HG03066 (cell line): ENCODE data around the gene TMEM161A.

Experiments used
- ATAC-seq: cut with Tn5 transposase; IDR thresholded peaks from one replicate; pipeline ENCODE4 v1.9.1; 2021; ENCODE audit warnings: low read depth; ENCODE audit not compliant: unreplicated experiment

The TMEM161A gene

DNA sequence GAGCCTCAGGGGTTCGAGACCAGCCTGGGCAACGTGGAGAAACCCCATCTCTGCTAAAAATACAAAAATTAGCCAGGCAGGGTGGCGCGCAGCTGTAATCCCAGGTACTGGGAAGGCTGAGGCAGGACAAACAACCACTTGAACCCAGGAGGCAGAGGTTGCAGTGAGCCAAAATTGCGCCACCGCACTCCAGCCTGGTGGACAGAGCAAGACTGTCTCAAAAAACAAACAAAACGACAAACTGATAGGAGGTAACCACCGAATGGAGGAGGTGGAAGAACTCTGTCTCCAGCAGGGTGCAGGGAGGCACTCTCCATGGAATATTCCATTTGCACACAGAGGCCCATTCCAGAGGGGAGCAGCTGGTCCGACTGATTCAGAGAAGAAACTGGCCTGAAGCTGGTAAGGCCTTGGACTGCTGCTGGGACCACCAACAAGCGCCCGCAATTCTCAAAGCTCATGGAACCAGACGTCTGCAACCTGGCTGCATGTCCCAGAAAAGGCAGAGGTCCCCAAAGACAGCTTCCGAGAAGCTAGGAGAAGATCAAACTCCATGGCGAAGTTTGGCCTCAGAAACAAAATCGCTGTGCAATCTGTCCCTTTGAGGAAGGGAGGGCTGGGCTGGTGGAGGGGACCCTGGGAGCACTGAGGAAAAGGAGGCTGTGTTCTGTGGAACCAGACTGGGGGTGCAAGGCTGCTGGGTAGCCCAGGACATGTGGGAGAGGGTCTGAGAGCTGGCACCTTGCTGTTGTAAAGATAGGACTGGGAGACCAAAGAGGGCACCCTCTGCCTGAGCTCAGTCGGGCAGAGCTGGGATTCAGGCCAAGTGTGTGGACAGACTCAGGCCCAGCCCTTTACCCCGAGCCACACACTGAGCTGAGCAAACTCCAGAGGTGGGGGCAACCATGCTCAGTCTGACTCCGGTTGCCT is 39.3 kb downstream of the TMEM161A start:
- ATAC-seq: no peak

DNA sequence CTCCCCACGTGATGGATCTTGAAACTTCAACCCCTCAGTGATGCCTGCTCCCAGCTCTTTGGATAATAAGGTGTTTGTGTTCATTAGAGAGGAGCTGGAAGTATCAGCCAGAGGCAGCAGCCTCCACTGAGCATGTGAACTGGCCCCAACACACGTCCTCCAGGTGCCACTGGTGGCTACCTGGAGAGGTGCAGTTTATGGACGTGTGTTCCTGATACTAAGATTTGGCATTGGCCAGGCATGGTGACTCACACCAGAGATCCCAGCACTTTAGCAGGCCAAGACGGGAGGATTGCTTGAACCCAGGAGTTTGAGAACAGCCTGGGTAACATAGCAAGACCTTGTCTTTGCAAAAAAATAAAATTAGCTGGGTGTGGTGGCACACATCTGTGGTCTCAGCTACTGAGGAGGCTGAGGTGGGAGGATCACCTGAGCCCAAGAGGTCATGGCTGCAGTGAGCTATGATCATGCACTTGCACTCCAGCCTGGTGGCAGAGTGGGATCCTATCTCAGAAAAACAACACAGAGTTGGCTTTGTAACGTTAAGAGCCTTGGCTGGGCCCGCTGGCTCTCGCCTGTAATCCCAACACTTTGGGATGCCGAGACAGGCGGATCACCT is 40.1 kb downstream of the TMEM161A start:
- ATAC-seq: no peak

DNA sequence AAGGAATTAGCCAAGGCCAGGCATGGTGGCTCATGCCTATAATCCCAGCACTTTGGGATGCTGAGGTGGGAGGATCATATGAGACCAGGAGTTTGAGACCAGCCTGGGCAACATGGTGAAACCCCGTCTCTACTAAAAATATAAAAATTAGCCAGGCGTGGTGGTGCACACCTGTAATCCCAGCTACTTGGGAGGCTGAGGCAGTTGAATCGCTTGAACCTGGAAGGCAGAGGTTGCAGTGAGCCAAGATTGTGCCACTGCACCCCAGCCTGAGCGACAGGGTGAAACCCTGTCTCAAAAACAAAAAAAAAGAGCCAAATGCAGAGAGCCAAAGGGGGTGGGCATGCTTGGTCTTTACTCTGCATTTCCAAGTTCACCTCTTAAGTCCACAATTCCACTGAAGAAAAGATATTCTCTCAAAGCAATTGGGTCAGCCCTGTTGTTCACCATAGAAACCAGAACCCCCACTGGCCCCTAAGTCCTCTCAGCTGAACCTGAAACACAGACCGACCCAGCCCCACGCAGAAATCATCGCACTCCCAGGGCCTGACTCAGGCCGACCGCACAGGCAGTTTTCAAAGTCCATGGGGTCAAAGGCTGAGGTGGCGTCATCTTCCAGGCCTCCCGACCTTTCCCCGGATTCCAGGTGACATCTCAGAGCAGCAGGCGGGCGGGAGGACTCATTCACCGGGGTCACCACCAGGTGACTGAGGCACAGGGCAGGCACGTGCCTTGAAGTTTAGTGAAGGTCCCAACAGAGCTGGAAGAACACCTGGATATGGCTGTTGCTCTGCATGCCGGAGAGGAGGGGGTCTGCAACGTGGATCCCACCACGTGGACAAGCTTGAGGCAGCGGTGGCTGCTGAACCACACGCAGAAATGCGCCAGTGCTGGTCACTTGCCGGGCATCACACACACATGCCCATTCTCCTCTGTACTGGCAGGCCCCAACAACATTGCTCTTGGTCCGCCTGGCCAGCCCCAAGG is 41.3 kb downstream of the TMEM161A start:
- ATAC-seq: no peak

DNA sequence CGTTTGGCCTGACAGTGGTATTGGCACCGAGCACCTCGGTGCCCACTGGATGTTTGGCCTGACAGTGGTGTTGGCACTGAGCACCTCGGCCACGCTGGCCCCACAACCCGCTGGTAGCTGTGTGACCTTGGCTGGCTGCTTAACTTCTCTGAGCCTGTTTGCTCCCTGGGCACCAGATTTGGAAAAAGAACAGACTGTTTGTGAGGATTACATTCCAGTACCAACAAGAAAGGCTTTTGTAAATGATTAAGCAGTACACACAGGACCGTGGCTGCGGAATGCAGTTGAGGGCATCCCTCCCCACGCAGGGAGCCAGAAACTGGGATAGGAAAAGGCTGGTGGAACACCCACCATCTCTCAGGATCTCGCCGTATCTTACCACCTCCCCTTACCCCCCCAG is 42.6 kb downstream of the TMEM161A start:
- ATAC-seq: no peak

DNA sequence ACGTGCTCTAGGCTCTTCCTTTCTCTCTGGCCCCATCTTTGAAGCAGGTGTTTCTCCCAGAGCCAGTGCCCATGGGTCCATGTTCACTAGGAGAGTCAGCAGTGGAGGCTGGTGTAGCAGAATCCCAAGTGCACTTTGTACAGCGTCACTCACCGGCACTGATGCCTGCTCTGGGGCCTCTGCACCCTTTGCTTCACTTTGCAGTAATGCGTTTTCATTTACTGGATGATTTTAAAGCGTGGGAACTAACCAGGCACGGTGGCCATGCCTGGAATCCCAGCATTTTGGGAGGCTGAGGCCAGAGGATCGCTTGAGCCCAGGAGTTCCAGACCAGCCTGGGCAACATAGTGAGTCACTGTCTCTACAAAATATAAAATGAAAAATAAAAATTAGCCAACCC is 43.8 kb downstream of the TMEM161A start:
- no peak for ATAC-seq

DNA sequence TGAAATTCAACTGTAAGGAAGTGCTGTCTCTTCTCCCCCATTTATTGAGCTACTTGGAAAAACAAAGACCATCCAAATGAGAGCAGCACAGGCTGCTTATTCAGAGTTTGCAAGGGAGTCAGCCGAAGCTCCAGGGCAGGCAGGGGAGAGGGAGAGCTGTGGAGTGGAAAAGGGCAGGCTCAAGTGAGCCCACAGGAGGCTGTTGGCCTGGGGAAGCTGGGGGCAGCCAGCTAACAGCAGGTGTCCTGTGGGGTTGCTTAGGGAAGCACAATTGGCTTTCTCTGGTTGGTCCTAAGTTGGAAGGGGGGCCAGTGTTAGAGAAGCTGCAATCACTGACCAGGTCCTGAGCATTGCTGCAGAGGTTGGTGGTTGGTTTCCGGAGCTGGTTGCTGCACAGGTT is 50.6 kb downstream of the TMEM161A start:
- no peak for ATAC-seq

DNA sequence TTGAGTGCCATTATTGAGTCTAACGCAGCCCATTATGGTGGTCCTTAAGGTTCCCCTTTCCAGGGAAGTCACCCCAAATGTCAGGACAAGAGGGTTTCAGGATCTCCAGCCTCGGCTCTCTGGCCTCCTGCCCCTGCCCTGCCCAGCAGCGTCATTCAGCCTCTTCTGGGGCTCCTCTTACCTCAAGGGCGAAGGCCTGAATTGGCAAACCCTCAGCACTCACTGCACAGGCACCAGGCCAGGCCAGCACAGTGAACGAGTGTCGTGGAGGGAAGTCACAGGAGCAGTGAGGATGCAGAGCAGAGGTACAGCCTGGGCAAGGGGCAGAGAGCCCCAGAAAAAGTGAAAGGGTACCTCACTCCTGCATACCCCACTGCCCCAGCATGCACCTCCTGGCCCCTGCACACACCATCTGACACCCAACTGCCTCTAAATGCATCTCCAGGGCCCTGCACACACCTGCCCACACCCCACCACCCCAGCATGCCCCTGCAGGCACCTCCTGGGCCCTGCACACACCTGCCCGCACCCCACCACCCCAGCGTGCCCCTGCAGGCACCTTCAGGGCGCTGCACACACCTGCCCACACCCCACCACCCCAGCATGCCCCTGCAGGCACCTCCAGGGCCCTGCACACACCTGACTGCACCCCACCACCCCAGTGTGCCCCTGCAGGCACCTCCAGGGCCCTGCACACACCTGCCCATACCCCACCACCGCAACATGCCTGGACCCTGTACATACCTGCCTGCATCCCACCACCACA is 54.7 kb downstream of the TMEM161A start:
- no peak for ATAC-seq

DNA sequence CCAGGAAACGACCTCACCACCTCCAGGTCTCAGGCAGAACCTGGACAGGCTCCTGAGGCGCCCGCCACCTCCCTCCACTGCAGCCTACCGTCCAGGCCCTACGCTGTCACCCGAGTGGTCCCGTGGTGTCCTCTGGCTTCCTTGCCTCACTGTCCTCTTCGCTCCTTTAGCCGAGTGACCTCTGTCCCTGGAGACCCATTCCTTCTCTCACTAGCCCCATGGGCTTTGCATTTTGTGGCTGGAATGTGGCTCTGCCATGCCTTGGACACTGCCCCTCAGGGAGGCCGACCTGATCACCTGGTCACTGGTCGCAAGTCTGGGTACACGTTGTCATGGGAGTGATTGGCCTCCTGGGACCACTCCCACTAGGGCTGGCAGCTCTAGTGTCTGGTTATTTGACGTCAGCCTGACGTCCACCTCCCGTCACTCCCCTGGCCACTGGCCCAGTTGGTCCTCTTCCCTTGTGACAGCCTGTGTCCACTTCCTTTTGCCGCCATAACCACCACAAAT is 56.6 kb downstream of the TMEM161A start:
- ATAC-seq: no peak

DNA sequence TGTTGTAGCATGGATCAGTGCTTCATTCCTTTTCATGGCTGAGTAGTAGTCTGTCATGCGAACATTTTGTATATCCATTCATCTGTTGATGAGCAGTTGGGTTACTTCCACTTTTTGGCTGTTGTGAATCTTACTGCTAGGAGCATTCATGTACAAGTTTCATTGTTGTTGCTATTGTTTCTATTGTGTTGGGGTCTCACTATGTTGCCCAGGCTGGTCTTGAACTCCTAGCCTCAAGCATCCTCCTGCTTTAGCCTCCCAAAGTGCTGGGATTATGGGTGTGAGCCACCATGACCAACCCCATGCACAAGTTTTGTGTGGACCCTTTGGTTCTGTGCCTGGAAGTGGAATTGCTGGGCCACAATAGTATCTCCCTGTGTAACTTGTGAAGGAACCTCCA is 58.7 kb downstream of the TMEM161A start:
- no peak for ATAC-seq

DNA sequence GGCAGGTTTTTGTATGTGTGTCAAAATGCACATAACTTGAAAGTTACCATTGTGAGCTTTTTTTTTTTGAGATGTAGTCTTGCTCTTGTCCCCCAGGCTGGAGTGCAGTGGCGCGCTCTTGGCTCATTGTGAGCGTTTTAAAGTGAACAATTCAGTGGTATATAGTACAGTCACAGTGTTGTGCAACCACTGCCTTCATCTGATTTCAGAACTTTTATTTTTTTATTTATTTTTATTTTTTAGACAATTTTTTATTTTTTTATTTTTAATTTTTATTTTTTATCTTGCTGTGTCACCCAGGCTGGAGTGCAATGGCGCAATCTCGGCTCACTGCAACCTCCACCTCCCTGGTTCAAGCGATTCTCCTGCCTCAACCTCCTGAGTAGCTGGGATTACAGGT is 59.5 kb downstream of the TMEM161A start:
- ATAC-seq: no peak

DNA sequence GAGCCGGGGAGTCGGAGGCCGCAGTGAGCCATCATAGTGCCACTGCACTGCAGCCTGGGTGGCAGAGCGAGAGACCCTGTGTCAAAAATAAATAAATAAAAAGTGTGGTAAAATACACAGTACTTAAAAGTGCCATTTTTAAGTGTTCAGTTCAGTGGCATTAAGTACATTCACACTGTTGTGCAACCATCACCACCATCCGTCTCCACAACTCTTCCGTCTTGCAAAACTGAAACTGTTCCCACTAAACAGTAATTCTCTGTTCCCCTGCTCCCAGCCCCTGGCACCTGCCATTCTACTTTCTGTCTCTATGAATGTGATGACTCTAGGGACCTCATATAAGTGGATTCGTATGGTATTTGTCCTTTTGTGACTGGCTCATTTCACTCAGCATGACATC is 61.2 kb downstream of the TMEM161A start:
- ATAC-seq: no peak

DNA sequence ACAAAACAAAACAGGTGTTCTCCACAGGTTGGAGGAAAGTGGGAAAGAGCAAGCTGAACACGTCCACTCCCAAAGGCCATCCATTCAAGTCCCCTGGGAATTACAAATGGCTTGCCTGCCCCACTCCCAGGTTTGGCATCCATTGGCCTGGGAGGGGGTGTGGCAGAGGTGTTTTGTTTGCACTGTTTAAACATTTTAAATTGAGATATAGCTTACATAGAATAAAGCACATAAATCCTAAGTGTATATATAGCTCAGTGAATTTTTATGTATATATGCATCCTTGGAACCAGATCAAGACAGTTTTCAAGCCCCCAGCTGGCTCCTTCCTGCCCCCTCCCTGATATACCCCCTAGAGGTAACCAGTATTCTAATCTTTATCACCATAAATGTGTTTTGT is 61.8 kb downstream of the TMEM161A start:
- ATAC-seq: no peak

DNA sequence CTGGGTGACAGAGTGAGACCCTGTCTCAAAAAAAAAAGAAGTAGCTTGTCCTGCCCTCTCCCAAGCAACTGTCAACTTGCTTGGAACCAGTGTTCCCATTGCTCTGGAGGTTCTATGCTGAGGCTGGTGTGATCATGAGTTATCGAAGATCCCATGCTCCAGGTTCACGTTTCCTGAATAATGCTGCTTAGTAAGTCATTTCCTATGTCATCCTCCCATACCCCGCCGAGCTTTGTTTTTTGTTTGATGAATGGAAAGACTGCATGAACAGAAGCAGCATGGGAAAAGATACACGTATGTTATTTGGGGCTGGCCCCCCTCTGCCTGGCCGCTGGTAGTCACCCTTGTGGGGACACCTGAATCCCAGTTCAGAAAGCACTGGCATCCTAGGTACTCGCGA is 63.2 kb downstream of the TMEM161A start:
- no peak for ATAC-seq

DNA sequence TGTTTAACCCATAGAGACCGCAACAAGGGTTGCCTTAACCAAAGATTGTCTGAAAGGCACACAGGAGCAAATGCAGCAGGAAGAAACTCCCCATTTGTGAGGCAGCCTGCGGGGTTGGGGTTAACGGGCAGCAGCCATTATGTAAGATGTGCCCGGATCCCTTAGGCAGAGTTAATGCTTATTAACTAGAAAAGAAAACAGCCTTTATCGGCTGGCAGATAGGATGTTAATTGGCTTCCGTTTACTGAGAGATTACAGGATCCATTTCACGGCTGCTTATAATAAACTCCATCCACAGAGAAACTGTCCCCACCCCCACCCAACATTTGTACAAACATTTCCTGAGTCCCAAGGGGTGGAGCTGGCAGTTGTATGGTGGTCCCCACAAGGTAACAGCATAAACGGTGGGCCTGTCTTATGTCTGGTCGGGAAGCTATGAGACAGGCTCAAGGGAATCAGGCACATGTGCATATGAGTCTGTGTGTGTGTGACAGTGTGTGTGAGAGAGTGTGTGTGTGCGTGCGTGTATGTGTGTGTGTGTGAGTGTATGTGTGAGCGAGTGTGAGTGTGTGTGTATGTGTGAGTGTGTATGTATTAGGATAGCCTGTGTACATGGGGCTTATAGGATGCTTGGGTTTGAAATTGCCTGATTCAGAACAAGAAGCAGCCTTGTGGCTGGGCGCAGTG is 63.9 kb downstream of the TMEM161A start:
- no peak for ATAC-seq

DNA sequence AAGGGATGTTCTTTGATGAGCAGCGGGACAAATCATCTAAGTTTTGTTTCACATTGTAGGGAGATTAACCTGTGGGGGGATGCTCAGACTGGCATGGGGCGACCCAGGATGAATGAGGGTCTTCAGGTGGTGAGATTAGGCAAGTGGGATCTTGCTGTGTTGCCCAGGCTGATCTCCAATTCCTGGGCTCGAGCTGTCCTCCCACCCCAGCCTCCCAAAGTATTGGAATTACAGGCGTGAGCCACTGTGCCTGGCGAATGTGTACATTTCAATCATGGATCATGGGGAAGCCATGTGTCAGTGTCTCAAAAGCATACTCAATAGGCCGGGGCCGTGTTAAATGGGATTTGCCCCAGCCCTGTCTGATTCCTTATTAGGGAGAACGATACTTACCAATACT is 66.4 kb downstream of the TMEM161A start:
- no peak for ATAC-seq
